ENCODE results near the gene TBC1D13. TPM values are rescaled to one million over a fixed set of nuclear protein-coding genes. Genes with fewer than 3 reads are reported as not detected.

TBC1D13 gene
- total RNA-seq, 1 donor, result 17.0 TPM

DNA sequence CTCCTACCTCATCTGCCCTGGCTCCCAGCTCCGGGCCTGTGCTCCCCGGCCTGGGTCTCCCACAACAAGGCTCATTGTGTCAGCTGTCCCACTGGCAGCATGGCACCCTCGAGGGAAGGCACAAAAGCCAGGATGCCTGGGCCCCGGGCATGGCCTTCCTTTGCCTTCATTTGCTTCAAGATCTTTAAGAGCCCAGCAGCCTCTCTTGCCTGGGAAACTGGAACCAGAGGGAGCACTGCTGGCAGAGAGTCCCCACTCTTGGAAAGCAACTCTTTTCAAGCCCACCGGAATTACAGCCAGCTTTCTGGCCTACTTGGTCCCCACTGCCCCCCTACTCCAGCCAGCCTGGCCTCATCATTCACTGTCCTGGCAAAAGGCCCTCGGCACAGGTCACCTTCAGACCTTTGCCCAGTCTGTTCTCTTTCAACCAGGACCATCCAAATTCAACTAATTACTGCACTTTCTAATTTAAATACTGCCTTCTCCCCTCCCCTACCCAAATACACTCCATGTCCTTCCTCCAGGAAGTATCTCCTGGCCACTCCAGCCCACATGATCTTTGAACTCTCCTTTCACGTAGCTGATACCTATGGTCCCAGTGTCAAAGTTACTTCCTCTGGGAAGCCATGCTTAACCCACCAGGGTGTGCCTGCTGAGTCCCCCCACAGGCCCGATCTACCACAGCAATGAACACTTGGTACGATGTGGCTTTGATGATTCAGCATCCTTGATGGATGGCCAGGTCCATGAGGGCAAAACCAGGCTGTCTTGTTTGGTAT is 24.2 kb upstream of the TBC1D13 start:
- peak; percentile 54 for DNase-seq (ENCODE audit: insufficient read length, low spot score, missing footprints)
- Histone ChIP-seq H4K20me1 (ENCODE audit: insufficient read depth, low read length) (peaks cover 14% of the 10 kb centered on the region), H3K9me3 (ENCODE audit: low read depth, low read length) (no peaks in the 10 kb centered on the region), H3K79me2 (ENCODE audit: insufficient read depth, low read length) (peaks cover 22% of the 10 kb centered on the region), H2AFZ (ENCODE audit: low read length) (no peak overlapping the region), H3K36me3 (ENCODE audit: insufficient read depth, low read length) (no peaks in the 10 kb centered on the region), H3K27ac (ENCODE audit: low read depth, low read length) (no peak overlapping the region), H3K27me3 (ENCODE audit: insufficient read depth, low read length) (no peaks in the 10 kb centered on the region), H3K4me3 (ENCODE audit: insufficient read depth, low read length) (no peak overlapping the region), H3K4me1 (ENCODE audit: insufficient read depth, low read length) (no peaks in the 10 kb centered on the region), H3K4me2 (ENCODE audit: insufficient read depth, low read length) (no peak overlapping the region)
- TF ChIP-seq, protein P1, sequence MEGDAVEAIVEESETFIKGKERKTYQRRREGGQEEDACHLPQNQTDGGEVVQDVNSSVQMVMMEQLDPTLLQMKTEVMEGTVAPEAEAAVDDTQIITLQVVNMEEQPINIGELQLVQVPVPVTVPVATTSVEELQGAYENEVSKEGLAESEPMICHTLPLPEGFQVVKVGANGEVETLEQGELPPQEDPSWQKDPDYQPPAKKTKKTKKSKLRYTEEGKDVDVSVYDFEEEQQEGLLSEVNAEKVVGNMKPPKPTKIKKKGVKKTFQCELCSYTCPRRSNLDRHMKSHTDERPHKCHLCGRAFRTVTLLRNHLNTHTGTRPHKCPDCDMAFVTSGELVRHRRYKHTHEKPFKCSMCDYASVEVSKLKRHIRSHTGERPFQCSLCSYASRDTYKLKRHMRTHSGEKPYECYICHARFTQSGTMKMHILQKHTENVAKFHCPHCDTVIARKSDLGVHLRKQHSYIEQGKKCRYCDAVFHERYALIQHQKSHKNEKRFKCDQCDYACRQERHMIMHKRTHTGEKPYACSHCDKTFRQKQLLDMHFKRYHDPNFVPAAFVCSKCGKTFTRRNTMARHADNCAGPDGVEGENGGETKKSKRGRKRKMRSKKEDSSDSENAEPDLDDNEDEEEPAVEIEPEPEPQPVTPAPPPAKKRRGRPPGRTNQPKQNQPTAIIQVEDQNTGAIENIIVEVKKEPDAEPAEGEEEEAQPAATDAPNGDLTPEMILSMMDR (IDR thresholded peaks at IDR 0.05; ENCODE audit: extremely low read depth, low read depth, low read length), result no peak

DNA sequence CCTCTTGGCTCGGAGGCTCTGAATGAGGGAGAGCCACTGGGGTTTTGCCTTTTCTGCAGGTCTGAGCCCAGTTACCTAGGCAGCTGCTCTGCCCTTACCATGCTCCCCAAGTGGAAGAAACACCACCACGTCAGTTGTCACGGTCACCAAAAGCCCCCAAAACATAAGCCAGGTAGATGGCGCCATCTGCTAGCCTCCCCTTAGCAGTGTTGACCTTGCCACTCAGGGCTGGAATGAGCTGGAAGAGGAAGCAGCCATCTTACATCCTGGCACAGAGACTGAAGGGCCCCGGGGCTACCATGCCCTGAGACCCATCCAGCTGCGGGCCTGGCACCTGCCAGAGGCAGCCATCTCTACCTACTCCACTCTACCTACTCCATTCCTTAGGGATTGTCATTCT is 22.7 kb upstream of the TBC1D13 start:
- Histone ChIP-seq H2AFZ (ENCODE audit: low read length) (no peak overlapping the region), H3K27me3 (ENCODE audit: insufficient read depth, low read length) (no peaks in the 10 kb centered on the region), H3K4me2 (ENCODE audit: insufficient read depth, low read length) (no peak overlapping the region)

DNA sequence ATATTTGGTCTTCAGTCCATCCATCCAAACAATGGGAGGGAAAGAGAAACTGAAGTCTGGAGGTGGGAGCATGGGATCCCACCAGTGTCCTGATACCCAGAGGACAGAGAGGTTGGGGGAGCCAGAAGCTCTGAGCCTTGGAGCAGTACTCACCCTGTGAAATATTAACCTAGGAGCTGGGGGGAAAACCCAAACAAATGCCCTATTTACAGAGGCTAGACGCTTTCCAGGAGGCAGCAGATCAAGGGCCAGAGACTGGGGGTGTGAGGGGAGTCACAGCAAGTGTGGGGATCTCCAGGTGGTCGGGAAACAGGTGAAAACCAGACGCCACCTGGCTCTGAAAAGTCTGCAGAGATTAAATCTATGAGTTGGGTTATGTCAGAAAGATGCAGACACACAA is 21.6 kb upstream of the TBC1D13 start:
- H3K36me3 ChIP-seq (ENCODE audit: insufficient read depth, low read length), result no peaks in the 10 kb centered on the region

More for the DNA sequence above, 22.7 kb upstream of the TBC1D13 start:
- Histone ChIP-seq H4K20me1 (ENCODE audit: insufficient read depth, low read length) (peaks cover 17% of the 10 kb centered on the region), H3K9me3 (ENCODE audit: low read depth, low read length) (no peaks in the 10 kb centered on the region), H3K79me2 (ENCODE audit: insufficient read depth, low read length) (peaks cover 35% of the 10 kb centered on the region), H3K4me1 (ENCODE audit: insufficient read depth, low read length) (no peaks in the 10 kb centered on the region), H3K27ac (ENCODE audit: low read depth, low read length) (no peak overlapping the region), H3K4me3 (ENCODE audit: insufficient read depth, low read length) (no peak overlapping the region), H3K36me3 (ENCODE audit: insufficient read depth, low read length) (no peaks in the 10 kb centered on the region)
- DNase-seq (ENCODE audit: insufficient read length, low spot score, missing footprints), result peak; percentile 30
- TF ChIP-seq, protein P1 (IDR thresholded peaks at IDR 0.05; ENCODE audit: extremely low read depth, low read depth, low read length), result no peak

DNA sequence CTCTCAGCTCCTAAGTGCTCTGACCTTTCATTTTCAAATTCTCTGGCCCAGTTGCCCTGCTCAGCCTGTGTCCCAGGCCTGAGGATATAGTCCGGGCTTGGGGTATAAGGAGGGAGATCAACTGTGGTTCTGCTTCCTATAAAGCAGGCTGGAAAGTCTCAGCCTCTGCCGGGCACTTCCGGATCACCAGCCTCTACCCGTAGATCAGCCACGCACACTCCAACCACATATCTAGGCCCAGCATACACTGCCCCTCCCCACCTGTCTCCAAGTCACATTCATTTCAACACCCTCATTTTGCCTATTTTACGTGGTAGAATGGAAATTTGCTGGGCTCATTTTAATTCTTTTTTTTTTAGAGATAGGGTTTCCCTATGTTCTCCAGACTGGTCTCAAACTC is 18.4 kb upstream of the TBC1D13 start:
- H3K27ac ChIP-seq (ENCODE audit: low read depth, low read length), result no peak overlapping the region
- peaks cover 22% of the 10 kb centered on the region for H4K20me1 ChIP-seq (ENCODE audit: insufficient read depth, low read length)
- peaks cover 48% of the 10 kb centered on the region for H3K79me2 ChIP-seq (ENCODE audit: insufficient read depth, low read length)
- TF ChIP-seq, protein P1 (IDR thresholded peaks at IDR 0.05; ENCODE audit: extremely low read depth, low read depth, low read length), result no peak
- H3K4me2 ChIP-seq (ENCODE audit: insufficient read depth, low read length), result no peak overlapping the region
- H3K9me3 ChIP-seq (ENCODE audit: low read depth, low read length), result no peaks in the 10 kb centered on the region
- peaks cover 14% of the 10 kb centered on the region for H3K4me1 ChIP-seq (ENCODE audit: insufficient read depth, low read length)
- no peak overlapping the region for H2AFZ ChIP-seq (ENCODE audit: low read length)
- no peaks in the 10 kb centered on the region for H3K36me3 ChIP-seq (ENCODE audit: insufficient read depth, low read length)
- no peak for DNase-seq (ENCODE audit: insufficient read length, low spot score, missing footprints)
- no peak overlapping the region for H3K4me3 ChIP-seq (ENCODE audit: insufficient read depth, low read length)
- H3K27me3 ChIP-seq (ENCODE audit: insufficient read depth, low read length), result no peaks in the 10 kb centered on the region

More for the DNA sequence above, 21.6 kb upstream of the TBC1D13 start:
- Histone ChIP-seq H3K79me2 (ENCODE audit: insufficient read depth, low read length) (peaks cover 45% of the 10 kb centered on the region), H3K27ac (ENCODE audit: low read depth, low read length) (no peak overlapping the region), H3K4me1 (ENCODE audit: insufficient read depth, low read length) (peaks cover 3% of the 10 kb centered on the region), H2AFZ (ENCODE audit: low read length) (no peak overlapping the region), H3K9me3 (ENCODE audit: low read depth, low read length) (no peaks in the 10 kb centered on the region), H3K27me3 (ENCODE audit: insufficient read depth, low read length) (no peaks in the 10 kb centered on the region), H4K20me1 (ENCODE audit: insufficient read depth, low read length) (peaks cover 21% of the 10 kb centered on the region), H3K4me2 (ENCODE audit: insufficient read depth, low read length) (no peak overlapping the region), H3K4me3 (ENCODE audit: insufficient read depth, low read length) (no peak overlapping the region)
- no peak for DNase-seq (ENCODE audit: insufficient read length, low spot score, missing footprints)
- TF ChIP-seq, protein P1 (IDR thresholded peaks at IDR 0.05; ENCODE audit: extremely low read depth, low read depth, low read length), result no peak

Measured in osteoblast (primary cell).